ENCODE results near the gene AFG1L.

Gene AFG1L

DNA sequence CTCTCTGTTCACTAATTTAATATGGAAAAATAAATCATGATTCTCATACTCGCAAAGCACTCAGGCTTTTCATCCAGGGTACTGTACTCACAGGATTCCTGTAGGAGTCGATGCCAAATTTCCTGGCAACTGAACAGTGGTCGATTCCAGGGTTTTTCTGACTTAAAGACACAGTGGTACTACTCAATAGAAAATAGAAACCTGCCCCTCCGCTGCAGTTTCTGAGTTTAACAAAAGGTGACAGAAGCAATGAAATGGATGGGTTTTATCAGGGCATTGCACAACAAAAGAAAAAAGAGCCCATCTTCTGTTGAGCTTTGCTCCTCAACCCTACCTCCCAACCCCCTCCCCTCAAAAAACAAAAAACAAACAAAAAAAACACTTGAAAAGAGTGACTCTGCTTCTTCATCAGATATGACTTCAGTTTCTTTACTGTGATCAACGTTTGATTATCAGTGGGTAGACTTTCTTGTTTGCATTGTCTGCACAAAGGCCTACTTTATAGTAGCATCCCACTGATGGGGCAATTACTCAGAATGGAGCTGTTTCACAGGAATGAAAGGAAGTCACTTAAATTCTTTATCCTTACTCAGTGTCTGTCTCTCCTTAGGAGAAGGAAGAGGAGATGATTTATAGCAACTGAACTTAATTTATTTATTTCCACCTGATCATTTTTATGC lies 169.7 kb downstream of the AFG1L start:
- DNase-seq = no peak

DNA sequence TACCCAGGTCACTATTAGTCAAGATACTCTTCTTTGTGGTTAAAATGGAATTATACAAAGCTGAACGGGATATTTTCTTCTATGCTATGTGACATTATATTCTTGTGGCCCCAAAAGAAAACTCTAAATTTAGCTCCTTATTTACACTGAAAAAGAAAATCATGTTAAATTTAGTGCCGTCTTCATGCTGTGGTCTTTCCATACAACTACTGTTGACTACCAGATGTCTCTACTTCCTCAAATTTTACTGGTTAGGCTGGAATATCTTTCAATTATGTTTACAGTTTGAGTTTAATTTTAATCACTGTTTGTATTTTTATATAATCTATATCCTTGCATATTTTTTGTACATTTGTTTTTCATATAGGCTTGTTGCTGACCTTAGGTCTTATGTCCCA lies 170.2 kb downstream of the AFG1L start:
- no peak for DNase-seq

- DNase-seq = no peak
These were observed 173.5 kb downstream of the AFG1L start for GRCh38 chr6:108468346-108468745.

GRCh38 chr6:108469316-108469715 lies 174.5 kb downstream of the AFG1L start:
- DNase-seq = no peak

DNA sequence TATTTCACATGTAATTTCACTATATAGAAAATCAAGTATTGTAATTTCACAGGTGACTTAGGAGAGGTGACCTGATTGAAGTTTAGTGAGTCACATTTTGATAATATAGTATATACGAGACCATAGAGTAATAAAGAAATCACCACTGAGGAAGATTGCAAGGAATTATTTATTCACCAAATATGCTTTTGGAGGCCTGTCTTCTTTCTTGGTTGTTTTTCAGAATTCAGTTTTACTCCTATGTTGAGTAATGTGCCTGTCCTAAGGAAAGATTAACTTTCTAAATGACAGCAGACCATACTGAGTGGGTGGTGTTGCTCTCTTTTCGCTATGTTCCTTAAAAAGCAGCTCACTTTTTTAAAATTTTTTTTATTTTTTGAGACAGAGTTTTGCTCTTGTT lies 178.3 kb downstream of the AFG1L start:
- no peak for DNase-seq

DNA sequence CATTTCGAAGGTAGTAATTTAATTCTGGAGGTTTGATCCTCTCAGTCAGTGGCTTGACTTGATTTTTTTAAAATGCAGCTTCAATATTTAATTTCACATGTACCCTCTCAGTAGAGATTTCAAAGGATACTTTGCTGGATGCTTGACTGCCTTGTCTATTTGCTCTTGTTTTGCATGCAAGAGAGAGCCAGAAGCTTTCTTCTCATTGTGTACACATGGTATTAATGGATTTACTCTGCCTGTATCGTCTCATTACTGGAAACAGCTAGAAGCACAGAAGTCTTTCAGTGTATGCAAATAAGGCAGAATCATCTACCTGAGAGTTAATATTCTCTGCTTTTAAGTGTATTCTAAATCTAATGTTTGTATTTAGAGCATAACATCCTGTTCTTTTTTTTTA lies 181.5 kb downstream of the AFG1L start:
- peak; percentile 2 for DNase-seq

DNA sequence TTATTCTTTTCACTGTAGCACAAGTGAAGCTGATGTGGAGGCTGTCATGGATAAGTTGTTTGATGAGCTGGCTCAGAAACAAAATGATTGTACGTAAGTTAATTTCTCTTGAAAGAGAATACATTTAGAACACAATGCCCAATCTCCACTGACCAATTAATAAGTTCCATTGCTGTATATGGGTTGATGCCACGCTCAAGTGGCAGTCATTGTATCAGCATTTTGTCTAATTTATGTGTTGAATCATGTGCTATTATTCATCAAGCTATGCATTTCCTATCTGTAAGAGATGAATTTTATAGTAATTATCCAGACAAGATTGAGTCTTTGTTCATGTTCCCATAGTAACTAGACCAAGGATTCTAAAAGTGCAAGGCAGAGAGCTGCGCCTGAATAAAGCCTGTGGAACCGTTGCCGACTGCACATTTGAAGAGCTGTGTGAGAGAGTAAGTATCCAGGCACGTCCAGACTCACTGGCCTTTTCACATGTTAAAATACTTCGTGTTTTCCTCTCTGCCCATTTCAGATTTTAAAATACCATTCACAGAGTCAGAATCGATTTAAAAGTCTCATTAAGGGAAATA lies 182.1 kb downstream of the AFG1L start:
- DNase-seq = no peak

GRCh38 chr6:108482559-108482958 lies 187.7 kb downstream of the AFG1L start:
- DNase-seq = no peak

GRCh38 chr6:108484016-108484415 lies 189.2 kb downstream of the AFG1L start:
- DNase-seq = no peak

DNA sequence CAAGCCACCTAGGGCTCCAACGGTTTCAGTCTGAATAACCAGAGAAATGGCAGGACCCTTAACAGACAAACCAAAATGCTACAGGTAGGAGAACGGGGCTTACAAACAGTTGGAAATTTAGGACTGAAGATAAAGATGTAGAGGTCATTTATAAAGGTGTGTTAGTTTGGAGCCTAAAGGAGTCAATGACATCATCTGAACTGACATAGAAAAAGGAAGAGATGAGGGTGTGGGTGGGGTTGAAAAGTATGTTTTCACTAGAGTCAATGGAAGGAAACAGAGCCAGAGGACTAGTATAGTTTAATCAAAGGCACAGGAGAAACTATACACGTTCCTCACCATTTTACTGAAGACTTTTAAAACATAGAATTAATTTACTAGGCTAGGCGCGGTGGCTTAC lies 194.8 kb downstream of the AFG1L start:
- no peak for DNase-seq

DNA sequence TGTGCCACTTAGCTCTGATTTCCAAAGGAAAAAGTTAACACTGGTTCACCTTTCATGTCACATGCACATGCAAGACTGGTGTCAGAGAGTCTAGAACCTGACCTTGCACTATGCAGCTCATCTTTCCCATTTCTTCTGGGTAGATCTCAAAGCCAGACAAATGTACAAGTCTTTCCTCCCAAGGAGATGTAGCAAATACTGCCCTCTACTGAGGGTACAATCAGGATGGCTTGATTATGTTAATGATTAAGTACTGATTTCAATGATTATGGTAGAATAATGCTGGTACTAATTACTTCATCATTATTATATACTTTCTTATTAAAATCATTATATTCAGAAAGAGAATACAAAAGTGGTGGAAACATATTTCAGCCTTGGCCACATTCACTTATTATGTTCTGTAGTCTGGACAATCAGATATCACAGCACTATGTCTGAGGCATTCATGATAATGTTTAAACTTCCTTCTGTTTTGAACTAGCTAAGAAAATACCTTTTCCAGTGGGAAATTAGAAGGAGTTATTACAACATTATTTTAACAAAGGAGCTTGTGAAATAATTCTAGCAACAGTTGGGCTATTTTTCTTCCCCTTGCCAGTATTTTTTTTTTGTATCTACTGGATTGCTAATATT lies 197.4 kb downstream of the AFG1L start:
- DNase-seq = peak; percentile 4

GRCh38 chr6:108494434-108494833 lies 199.6 kb downstream of the AFG1L start:
- no peak for DNase-seq

- DNase-seq = no peak
These were observed 203.0 kb downstream of the AFG1L start for GRCh38 chr6:108497883-108498282.

DNA sequence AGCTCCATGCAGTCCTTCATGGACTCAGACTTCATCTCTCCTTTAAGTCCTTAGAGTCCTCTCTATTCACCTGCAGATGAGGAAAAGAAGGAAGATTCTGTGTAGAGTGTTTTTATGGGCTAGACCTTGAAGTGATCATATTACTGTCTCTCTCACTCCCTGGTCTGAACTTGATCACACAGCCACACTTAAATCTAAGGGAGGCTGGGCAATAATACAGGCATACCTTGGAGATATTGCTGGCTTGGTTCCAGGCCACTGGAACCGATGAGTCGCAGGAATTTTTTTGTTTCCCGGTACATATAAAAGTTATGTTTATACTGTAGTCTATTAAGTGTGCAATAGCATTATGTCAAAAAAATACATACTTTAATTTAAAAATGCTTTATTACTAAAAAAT lies 206.7 kb downstream of the AFG1L start:
- no peak for DNase-seq

GRCh38 chr6:108502832-108503231 lies 208.0 kb downstream of the AFG1L start:
- DNase-seq = no peak

- DNase-seq = no peak
These were observed 212.5 kb downstream of the AFG1L start for GRCh38 chr6:108507316-108507715.

DNA sequence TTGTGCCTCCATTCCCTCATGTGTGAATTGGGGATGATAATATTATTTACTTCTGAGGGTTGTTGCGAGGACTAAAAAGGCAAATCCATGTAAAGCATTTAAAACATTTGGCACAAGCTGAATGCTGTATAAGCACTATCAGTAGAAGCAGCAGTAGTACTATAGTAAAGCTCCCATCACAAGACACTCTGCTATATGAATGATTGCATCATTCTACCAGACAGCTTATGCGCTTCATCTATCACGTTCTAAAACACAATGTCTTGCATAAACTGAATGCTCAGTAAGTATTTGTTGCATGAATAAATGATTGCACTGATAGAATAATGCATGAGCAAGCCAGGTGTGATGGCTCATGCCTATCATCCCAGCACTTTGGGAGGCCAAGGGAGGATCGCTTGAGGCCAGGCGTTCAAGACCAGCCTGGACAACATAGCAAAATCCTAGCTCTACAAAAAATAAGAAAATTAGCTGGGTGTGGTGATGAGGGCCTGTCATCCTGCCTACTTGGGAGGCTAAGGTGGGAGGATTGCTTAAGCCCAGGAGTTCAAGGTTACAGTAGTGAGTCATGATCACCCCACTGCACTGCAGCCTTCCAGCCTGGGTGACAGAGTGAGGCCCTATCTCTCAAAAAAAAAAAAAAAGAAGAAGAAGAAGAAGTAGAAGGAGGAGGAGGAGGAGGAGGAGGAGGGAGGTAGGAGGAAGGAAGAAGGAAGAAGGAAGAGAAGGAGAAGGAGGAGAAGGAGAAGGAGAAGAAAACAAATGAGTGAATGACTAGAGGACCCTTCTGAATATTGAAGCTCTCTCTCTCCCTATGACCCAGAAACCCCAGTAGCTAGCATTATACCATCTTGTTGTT lies 215.8 kb downstream of the AFG1L start:
- DNase-seq = no peak

- DNase-seq = no peak
These were observed 224.1 kb downstream of the AFG1L start for GRCh38 chr6:108518714-108519576.

- no peak for DNase-seq
These were observed 226.8 kb downstream of the AFG1L start for GRCh38 chr6:108521616-108522107.

DNA sequence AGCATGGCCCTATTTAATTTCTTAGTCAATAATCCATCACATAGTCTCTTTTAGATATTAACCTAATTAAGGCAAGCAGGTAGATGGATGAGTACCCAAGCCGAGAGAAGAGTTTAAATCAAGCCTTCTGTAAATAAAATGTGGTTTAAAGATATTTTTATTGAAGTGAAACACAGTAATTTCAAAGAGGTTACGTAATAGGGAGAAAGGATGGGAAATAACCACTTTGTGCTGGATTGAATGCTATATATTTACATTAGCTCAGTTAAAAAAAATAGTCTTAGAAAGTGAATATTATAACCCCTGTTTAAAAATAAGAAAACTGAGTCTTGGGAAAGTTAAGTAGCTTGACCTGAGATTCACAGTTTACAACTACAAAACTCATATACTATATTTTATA lies 228.8 kb downstream of the AFG1L start:
- DNase-seq = no peak

GRCh38 chr6:108524528-108525248 lies 229.8 kb downstream of the AFG1L start:
- DNase-seq = no peak

GRCh38 chr6:108526739-108527174 lies 231.9 kb downstream of the AFG1L start:
- no peak for DNase-seq

All from NCI-H510A treated with DMSO at 0.1 percent for 48 hours (cell line).